Liver (tissue), 9 donors: ENCODE data around the gene ALAS1. TPM values are rescaled to one million over a fixed set of nuclear protein-coding genes. Genes with fewer than 3 reads are reported as not detected.

ENCODE experiments used
- DNase-seq: peaks from one replicate; pipeline ENCODE4 v3.0.0-alpha.2; 2017; ENCODE audit warnings: low spot score
- H3K27ac ChIP-seq, 2 donors: one replicate each; pipeline ENCODE4 v1.7.0; 2013; ENCODE audit warnings: inconsistent platforms in 2 of 2, low read length in 2 of 2, control low read depth in 1 of 2, low read depth in 1 of 2, mild to moderate bottlenecking in 1 of 2
- H3K27me3 ChIP-seq, 4 donors: one replicate each; pipeline versions ENCODE4 v1.6.1 to v1.7.0; 2013; ENCODE audit warnings: low read length in 3 of 4, inconsistent platforms in 1 of 4, mild to moderate bottlenecking in 1 of 4, moderate library complexity in 1 of 4; ENCODE audit not compliant: control insufficient read depth in 4 of 4, insufficient read depth in 4 of 4
- H3K36me3 ChIP-seq, 4 donors: one replicate each; pipeline versions ENCODE4 v1.6.1 to v1.7.0; 2013; ENCODE audit warnings: low read length in 3 of 4, mild to moderate bottlenecking in 3 of 4, low read depth in 1 of 4, moderate library complexity in 1 of 4; ENCODE audit not compliant: control insufficient read depth in 4 of 4, insufficient read depth in 3 of 4
- H3K4me1 ChIP-seq, 4 donors: one replicate each; pipeline versions ENCODE4 v1.6.1 to v1.7.0; 2013; ENCODE audit warnings: low read length in 3 of 4, mild to moderate bottlenecking in 3 of 4, moderate library complexity in 1 of 4; ENCODE audit not compliant: control insufficient read depth in 4 of 4, insufficient read depth in 4 of 4
- H3K4me3 ChIP-seq, 3 donors: one replicate each; pipeline versions ENCODE4 v1.6.1 to v1.7.0; 2013; ENCODE audit warnings: low read length in 3 of 3, control low read depth in 1 of 3, low read depth in 1 of 3, mild to moderate bottlenecking in 1 of 3
- H3K9ac ChIP-seq, 2 donors: one replicate each; pipeline ENCODE4 v1.7.0; 2013; ENCODE audit warnings: low read length in 2 of 2, mild to moderate bottlenecking in 2 of 2, moderate library complexity in 2 of 2, control low read depth in 1 of 2, low read depth in 1 of 2
- H3K9me3 ChIP-seq, 4 donors: one replicate each; pipeline versions ENCODE4 v1.6.1 to v1.7.0; 2013; ENCODE audit warnings: low read length in 3 of 4; ENCODE audit not compliant: control insufficient read depth in 4 of 4
- ATF3 ChIP-seq: IDR thresholded peaks from 2 replicates; pipeline ENCODE4 v1.6.1; 2016; ENCODE audit warnings: antibody characterized with exemption
- HNF4A ChIP-seq, 2 donors: conservative IDR thresholded peaks; 2 replicates each; pipeline ENCODE4 v1.6.1; 2016; ENCODE audit warnings: antibody characterized with exemption in 2 of 2, mild to moderate bottlenecking in 2 of 2
- HNF4G ChIP-seq: IDR thresholded peaks from 2 replicates; pipeline ENCODE4 v1.6.1; 2016; ENCODE audit warnings: antibody characterized with exemption
- JUND ChIP-seq, 2 donors: IDR thresholded peaks; 2 replicates each; pipeline ENCODE4 v1.6.1; 2016; ENCODE audit warnings: antibody characterized with exemption in 2 of 2
- RAD21 ChIP-seq, 2 donors: IDR thresholded peaks; 2 replicates each; pipeline ENCODE4 v1.6.1; 2016; ENCODE audit warnings: antibody characterized with exemption in 2 of 2, mild to moderate bottlenecking in 2 of 2
- REST ChIP-seq: IDR thresholded peaks from 2 replicates; pipeline ENCODE4 v1.6.1; 2016; ENCODE audit warnings: antibody characterized with exemption, mild to moderate bottlenecking
- RXRA ChIP-seq, 2 donors: IDR thresholded peaks; 2 replicates each; pipeline ENCODE4 v1.6.1; 2017 to 2018; ENCODE audit warnings: antibody characterized with exemption in 2 of 2, mild to moderate bottlenecking in 1 of 2
- SP1 ChIP-seq: IDR thresholded peaks from 2 replicates; pipeline ENCODE4 v1.6.1; 2018; ENCODE audit warnings: antibody characterized with exemption, mild to moderate bottlenecking
- TAF1 ChIP-seq: conservative IDR thresholded peaks from 2 replicates; pipeline ENCODE4 v1.6.1; 2016; ENCODE audit warnings: antibody characterized with exemption, mild to moderate bottlenecking
- YY1 ChIP-seq: IDR thresholded peaks from 2 replicates; pipeline ENCODE4 v1.6.1; 2016; ENCODE audit warnings: antibody characterized with exemption, mild to moderate bottlenecking
- WGBS: extraction: QIAGEN DNeasy Blood & Tissue Kit; methylation state at CpG from one replicate; pipeline ENCODE4 v1.1.7; 2013; 5-methylcytosine and 5-hydroxymethylcytosine counted together
- polyA plus RNA-seq, 2 donors: library from polyadenylated mRNA; stranded (reverse) in 1 of 2; unstranded in 1 of 2; fragments of 200-250 nt in 1 of 2; fragments of >200 nt in 1 of 2; fragmentation: Nextera tagmentation in 1 of 2; extraction: Ambion mirVana in 1 of 2; gene quantifications; one replicate each; pipeline versions ENCODE4 v1.2.1 to v1.2.3, GENCODE V29; 2013 to 2015
- total RNA-seq, 2 donors: library from RNA; depleted of rRNA; stranded (reverse); fragments of >200 nt; gene quantifications; one replicate each; pipeline ENCODE4 v1.2.3, GENCODE V29; 2014
- TF ChIP-seq, protein P1 (sequence below): fragments of 150-350 bp; IDR thresholded peaks from 2 replicates; pipeline ENCODE4 v1.5.1; 2017; ENCODE audit warnings: improper control_type of control experiment, low read depth, low read length; ENCODE audit not compliant: missing input control
- TF ChIP-seq, protein P2 (sequence below): IDR thresholded peaks from 2 replicates; pipeline ENCODE4 v1.6.1; 2016; ENCODE audit warnings: antibody characterized with exemption
- donor health status: healthy.
- donor health status: healthy.
- donor health status: healthy.
- donor health status: healthy.
- donor health status: healthy.

Gene ALAS1
- total and polyA plus RNA-seq, 4 donors: 32.3 to 421 (median 137) TPM

- TF ChIP-seq RXRA (IDR thresholded peaks at IDR 0.05) (peak; percentile 13 to 53), RAD21 (IDR thresholded peaks at IDR 0.05) (no peak), ATF3 (no peak), HNF4A (conservative IDR thresholded peaks at IDR 0.05) (peak in 1 of 2 donors; percentile 25), YY1 (no peak), TAF1 (no peak), JUND (IDR thresholded peaks at IDR 0.05) (peak; percentile 36 to 47), SP1 (peak; percentile 59)
- TF ChIP-seq, protein P1, sequence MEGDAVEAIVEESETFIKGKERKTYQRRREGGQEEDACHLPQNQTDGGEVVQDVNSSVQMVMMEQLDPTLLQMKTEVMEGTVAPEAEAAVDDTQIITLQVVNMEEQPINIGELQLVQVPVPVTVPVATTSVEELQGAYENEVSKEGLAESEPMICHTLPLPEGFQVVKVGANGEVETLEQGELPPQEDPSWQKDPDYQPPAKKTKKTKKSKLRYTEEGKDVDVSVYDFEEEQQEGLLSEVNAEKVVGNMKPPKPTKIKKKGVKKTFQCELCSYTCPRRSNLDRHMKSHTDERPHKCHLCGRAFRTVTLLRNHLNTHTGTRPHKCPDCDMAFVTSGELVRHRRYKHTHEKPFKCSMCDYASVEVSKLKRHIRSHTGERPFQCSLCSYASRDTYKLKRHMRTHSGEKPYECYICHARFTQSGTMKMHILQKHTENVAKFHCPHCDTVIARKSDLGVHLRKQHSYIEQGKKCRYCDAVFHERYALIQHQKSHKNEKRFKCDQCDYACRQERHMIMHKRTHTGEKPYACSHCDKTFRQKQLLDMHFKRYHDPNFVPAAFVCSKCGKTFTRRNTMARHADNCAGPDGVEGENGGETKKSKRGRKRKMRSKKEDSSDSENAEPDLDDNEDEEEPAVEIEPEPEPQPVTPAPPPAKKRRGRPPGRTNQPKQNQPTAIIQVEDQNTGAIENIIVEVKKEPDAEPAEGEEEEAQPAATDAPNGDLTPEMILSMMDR: no peak
- TF ChIP-seq, protein P2, sequence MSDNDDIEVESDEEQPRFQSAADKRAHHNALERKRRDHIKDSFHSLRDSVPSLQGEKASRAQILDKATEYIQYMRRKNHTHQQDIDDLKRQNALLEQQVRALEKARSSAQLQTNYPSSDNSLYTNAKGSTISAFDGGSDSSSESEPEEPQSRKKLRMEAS: peak; percentile 45
- H3K9me3 ChIP-seq: no peaks in the 10 kb centered on the region
- peak overlapping the region; percentile 55 to 68 for H3K27ac ChIP-seq
- H3K4me1 ChIP-seq: peaks cover 6 to 35% (median 18%) of the 10 kb centered on the region in 4 donors
- H3K27me3 ChIP-seq: no peaks in the 10 kb centered on the region
- DNase-seq: no peak
- no peak overlapping the region for H3K4me3 ChIP-seq
- peaks cover 0 to 5% (median 0%) of the 10 kb centered on the region in 4 donors for H3K36me3 ChIP-seq
- no peak overlapping the region for H3K9ac ChIP-seq
- WGBS: 74% methylated on average over 10 of the region's 10 CpGs
Observed at GRCh38 chr3:52195823-52196331, 2.1 kb upstream of the ALAS1 start.

DNA sequence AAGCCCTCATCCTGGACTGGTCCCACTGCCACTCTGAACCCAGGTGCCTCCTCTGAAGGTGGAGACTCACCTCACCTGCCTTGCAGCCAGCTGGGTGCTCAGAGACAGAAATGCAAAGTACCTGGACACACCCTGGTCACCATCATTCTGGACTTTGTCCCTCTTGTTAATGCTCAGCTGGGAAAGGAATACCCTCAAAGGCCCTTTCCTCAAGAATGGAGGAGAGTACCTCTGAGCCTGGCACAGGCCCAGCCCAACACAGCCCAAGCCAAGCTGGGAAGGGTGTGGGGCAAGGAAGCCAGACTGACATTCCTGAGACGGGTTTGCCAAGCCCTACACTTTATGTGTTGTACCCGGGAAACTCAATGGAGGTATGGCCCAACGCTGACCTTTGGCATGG lies 983 bp upstream of the ALAS1 start:
- H3K4me1 ChIP-seq: peaks cover 6 to 41% (median 26%) of the 10 kb centered on the region in 4 donors
- no peak overlapping the region for H3K9ac ChIP-seq
- TF ChIP-seq, protein P1: no peak
- peak; percentile 17 for TF ChIP-seq HNF4G
- peak overlapping the region in 1 of 2 donors; percentile 11 for H3K27ac ChIP-seq
- H3K27me3 ChIP-seq: no peaks in the 10 kb centered on the region
- WGBS: 77% methylated on average over 3 of the region's 3 CpGs
- H3K9me3 ChIP-seq: no peaks in the 10 kb centered on the region
- no peak for DNase-seq
- H3K4me3 ChIP-seq: no peak overlapping the region
- H3K36me3 ChIP-seq: peaks cover 0 to 7% (median 4%) of the 10 kb centered on the region in 4 donors

GRCh38 chr3:52197499-52197841 lies 490 bp upstream of the ALAS1 start:
- WGBS: 64% methylated on average over 10 of the region's 10 CpGs
- H3K36me3 ChIP-seq: peaks cover 0 to 11% (median 6%) of the 10 kb centered on the region in 4 donors
- peaks cover 6 to 44% (median 28%) of the 10 kb centered on the region in 4 donors for H3K4me1 ChIP-seq
- no peak for TF ChIP-seq YY1
- no peak for TF ChIP-seq TAF1
- TF ChIP-seq REST: no peak
- H3K27ac ChIP-seq: peak overlapping the region; percentile 72 to 83
- H3K9me3 ChIP-seq: no peaks in the 10 kb centered on the region
- no peaks in the 10 kb centered on the region for H3K27me3 ChIP-seq
- no peak for DNase-seq
- H3K9ac ChIP-seq: peak overlapping the region in 1 of 2 donors; percentile 57
- H3K4me3 ChIP-seq: peak overlapping the region in 2 of 3 donors; percentile 74 to 82
